HG03442 (cell line): ENCODE results near the gene ATP8B1.
"Not testable (repeated sequence)": the region's sequence is repeated elsewhere in the genome, so short reads cannot be mapped to it uniquely, and the experiment has no call there.

Experiments used
- ATAC-seq: cut with Tn5 transposase; IDR thresholded peaks from one replicate; pipeline ENCODE4 v1.9.1; 2021; ENCODE audit warnings: mild to moderate bottlenecking, moderate library complexity; ENCODE audit not compliant: unreplicated experiment

ATP8B1 gene

DNA sequence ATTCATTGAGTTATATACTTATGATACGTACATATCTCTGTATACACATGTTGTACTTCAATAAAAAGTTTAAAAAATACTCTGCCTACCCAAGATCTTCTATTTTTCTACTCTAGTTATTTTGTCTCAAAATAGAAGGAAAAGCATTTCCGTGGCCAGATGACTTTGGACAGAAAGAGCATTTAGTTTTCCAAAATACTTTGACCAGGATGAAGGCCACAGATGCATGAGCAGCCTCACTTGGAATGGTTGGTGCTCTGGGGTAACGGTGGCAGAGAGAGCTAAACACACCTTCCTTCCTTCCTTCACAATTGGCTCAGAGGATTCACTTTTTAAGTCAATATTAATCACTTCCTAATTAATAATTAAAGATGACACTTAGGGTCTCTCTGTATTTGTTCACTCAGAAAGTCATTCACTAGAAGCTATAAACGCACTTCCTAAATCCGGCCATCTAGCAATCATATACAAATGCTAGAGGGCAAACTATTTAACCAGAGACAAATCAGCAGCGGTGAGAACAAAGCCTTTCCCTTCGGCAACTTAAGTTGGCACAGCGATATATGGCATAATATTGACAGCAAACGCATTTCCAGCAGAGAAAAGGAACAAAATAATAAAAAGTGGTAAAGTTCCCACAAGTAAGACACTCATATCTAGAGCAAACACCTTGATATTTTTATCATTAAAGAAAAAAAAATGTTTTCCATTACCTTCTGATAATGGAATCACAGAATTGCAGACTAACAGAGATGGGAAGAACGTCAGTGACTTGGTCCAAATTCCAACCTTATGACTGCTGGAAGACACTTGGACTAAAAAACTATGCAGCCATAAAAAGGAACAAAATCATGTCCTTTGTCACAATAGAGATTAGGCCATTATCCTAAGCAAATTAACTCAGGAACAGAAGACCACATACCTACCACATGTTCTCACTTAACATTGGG, 125.6 kb downstream of the ATP8B1 start:
- no peak for ATAC-seq

DNA sequence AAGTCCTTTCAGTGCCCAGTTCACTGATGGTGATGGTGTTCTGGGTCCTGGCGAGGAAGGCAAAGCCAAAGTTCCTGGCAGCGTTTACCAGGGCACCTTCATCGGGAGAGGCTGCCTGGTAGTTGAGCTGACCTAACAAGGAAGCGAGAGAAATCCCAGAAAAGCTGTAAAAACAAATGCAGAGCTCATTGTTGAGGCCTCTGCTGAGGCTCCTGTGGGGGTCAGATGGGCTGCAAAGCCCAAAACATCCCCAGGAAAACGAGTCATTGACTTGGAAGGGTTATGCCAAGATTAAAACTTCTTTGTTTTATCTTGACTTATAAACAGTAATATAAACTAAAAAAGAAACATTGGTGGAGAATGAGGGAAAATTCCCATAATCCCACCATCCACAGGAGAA, 128.2 kb downstream of the ATP8B1 start:
- no peak for ATAC-seq

DNA sequence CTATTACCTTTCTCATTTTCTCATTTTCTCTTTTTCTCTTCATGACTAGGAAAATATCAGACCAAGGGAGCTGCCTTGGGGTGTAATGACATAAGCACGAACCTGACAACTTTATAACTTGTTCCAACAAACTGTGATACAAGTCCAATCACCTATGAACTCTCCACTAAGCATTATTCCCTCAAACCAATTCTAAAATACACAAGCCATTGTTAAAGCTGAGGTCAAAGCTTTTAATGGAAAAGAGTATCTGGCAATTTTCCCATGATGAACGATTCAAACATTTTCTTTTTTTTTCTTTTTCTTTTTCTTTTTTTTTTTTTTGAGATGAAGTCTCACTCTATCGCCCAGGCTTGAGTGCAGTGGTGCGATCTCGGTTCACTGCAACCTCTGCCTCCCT, 133.1 kb downstream of the ATP8B1 start:
- ATAC-seq, result no peak

DNA sequence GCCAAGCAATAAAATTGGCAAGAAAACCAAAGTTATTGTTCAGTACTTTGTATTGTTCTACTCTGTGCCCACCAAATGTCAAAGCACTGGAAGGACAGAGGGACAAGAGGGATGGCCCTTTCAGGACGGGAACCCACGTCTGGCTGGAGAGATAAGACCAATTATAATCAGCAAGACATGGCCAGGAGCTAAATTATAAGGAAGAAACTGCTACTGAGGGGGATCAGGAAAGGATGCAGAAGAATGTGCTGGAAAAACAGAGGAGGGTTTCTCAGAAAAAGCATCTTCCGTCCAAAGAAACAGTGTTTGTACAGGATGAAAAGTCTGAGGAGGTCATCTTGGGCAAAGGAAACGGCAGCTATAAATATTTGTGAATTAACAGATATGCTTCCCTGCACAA, 135.1 kb downstream of the ATP8B1 start:
- no peak for ATAC-seq

DNA sequence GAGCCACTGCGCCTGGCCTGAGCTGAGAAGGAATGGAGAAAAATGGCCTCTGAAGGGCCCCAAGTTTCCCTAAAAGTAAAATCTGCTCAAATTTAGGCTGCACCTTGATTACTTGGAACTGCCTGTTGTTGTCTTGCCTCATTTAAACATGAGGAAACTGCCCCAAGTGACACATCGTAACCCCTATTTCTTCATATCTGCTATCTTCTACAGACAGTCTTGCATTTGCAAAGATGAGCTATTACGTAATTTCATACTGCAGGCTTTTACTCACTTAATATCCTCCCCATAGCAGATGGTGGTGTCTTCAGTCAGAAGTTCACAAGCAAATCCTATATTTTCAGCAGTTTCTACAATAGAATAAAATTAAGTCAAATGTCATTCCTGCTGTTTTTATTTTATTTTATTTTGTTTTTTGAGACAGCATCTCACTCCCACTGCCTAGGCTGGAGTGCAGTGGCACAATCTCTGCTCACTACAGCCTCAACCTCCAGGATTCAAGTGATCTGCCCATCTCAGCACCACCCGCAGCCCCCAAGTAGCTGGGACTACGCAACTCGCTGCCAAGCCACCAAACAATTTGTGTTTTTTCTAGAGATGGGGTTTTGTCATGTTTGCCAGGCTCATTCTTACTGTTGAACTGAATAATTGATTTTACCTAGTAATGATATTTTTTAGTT, 136.2 kb downstream of the ATP8B1 start:
- no peak for ATAC-seq

DNA sequence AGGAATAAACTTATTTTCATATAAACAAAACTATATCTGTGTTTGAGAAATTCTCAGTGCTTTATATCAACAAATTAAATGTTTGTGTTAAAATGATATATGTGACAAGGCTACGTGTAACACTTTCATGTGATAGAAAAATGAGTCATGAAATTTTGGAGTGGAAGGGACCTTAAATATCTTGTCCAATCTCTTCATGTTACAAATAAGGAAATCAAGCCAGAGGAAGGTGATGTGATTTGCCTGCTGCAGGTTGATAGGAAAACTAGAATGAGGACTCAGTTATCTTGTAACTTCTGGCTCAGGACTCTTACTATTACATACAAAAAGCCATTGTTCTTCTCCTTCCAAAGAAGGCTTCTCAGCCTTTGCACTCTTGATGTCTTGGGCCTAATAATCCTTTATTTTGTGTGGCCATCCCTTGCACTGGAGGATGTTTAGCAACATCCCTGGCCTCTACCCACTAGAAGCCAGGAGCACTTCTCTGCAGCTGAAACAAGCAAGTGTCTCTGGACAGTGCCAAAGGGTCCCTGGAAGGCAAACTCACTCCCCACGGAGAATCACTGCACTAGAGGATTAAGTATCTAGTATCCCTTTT, 138.4 kb downstream of the ATP8B1 start:
- ATAC-seq, result no peak

DNA sequence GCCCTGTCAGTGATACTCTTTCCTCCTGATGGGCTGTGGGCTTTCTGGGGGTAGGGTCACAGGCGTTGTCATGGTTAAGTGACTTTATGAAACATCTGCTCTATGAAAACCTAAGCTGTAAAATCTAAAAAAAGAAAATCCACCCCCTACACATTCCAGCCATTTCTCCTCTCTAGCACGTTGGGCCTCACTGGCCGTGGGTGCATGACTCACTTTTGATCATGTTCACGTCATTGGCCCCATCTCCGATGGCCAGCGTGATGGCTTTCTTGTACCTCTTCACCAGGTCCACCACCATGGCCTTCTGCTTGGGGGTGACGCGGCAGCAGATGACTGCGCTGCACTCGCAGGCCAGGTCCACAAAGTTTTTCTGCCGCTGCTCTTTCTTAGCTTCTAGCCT, 142.2 kb downstream of the ATP8B1 start:
- no peak for ATAC-seq

DNA sequence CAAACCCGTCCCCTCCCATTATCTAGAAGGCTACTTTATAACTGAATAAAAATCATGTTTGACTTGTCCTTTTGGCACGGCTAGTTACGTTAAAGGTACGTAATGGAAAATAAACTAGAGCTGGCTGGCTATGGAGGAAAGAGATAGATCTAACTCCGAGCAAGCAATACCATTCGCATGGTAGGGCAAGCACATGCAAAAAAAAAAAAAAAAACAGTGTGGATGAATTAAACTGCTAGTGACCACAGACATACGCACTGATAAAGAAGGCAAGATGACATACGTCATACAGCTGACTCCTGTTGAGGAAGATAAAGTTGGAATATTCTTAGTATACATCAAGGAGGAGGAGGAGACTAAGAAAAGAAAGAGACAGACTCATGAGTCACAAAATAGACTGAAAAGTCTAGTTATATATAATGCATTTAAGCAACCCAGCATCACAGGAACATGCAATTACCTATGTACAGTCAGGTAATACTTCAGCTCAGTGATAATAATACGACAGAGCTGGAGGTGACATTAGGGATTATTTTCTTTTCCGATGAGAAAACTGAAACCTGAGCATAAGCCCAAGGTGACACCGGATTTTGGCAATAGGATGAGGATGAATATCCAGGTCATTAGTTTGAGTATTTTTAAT, 143.5 kb downstream of the ATP8B1 start:
- ATAC-seq, result no peak

DNA sequence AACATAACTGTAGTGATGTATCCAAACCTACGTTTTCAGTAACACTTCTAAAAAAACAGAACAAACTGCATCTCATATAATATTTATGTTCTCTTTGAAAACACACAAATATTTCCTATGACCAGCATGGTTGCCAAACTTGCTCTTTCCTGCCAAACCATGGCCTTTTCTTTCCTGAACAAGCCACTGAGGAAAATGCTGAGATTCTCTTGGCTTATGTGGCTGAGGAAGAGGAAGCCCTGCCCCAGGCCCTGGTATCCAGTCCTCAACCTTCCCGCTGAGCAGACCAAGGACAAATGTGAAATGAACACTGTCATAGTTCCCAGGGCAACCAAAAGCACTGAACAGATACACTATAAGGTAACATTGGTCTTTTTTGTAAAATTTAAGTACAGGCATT, 145.6 kb downstream of the ATP8B1 start:
- ATAC-seq, result no peak

DNA sequence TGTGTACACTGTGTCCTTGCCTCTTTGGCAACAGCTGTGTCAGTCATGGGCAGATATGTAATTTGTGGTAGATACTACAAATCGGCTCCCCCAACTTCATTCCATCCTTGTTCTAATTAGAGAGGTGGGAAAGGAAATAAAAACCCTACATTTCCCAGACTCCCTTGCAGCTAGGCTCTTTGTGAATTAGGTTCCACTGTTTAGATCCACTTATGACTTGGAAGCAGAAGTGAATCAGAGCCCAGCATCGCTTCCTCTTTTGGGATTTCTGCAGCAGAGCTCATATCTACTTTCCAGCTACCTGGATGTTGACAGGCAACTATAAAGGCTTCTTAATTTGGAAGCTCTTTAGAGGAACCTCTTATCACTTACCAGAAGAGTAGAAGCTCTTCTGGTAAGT, 147.4 kb downstream of the ATP8B1 start:
- ATAC-seq, result no peak

DNA sequence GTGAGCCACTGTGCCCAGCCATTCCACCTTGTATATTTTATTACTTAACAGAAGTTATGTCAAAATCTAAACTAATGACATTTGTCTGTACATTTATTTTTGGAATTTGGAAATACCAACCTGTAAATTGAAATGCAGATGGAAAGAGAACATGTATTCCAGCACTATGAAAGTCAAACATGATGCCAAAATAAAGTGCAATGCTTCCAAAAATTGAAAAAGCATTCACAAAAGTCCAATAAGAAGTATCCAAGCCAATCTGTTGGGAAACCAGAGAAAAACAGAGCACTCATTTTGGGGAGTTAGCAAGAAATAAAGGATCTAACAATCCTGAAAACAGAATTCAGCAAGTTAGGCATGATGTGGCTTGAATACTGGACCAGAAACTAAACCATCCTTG, 151.2 kb downstream of the ATP8B1 start:
- ATAC-seq, result no peak

DNA sequence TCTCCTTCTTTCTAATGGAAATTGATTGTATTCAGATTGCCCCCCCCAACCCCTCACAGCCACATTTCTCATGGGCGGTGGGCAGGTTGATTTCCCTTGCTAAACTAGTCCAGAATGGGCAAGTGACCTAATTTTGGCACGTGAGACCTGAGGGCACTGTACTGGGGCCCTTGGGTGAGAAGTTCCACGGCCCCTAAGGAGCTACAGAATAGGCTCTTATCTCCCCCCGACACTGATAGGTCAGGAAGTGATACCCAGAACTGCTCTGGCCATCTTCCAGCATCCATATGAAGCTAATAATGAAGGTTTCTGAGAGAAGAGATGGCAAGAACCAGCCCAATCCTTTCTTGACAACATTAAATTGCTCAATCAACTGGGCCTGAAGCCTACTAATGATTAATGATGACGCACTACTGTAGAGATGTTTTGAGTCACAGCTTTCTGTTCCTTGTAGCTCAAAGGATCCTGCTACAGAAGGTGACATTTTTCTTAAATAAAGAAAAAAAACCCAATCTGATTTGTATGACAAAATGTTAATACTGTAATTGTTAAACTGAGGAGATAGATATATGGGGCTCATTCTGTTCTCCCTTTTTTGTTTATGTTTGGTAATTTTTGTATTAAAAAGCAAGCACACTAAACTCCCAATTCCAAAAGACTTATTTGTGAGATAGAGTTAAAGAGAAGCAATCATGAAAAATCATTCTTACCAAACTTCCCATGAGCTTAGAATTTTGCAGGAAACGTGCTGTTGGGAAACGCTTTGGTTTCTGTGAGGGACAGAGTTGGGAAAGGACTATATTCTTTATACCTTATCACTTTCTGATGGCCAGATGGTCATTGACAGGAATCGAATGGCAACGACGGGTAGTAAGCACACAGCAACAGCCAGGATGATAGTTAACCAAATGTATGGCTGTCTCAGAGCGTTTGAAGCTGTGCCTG, 153.3 kb downstream of the ATP8B1 start:
- peak; percentile 94 for ATAC-seq

DNA sequence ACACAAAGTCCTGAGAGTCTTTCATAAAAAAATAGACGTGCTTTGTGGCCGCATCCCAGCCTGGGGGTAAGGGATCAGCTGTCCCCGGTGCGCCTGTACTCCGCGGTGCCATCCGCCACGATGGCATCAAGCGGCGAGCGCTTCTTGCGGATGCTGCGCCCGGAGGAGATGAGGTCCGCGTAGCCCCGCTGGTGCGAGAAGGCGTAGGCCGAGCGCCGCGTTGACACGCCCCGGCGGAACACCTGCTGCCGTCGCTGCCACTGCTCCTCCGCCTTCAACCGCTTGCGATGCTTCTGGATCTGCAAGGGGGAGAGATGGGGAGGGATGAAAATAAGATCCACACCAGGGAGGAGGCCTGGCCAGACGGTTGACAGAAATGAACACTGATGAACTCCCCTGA, 154.7 kb downstream of the ATP8B1 start:
- ATAC-seq, result no peak

DNA sequence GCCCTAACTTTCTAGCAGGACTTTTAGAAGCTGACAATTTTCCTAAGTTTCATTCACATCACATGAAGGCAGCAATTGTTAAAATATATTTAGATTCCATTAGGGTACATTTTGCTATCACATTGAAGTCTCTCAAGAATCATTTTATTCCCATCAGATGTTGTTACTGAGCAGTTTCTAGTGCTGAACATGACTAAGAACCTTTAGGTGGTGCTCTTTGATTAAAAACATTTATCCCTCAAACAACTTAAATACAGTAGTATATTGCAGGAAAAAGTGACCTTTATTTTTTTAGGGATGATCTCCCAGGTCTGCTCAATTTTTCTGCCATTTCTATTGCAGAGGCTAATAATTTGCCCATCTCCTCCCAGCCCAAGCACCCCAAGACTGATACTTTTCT, 158.6 kb downstream of the ATP8B1 start:
- ATAC-seq, result no peak

DNA sequence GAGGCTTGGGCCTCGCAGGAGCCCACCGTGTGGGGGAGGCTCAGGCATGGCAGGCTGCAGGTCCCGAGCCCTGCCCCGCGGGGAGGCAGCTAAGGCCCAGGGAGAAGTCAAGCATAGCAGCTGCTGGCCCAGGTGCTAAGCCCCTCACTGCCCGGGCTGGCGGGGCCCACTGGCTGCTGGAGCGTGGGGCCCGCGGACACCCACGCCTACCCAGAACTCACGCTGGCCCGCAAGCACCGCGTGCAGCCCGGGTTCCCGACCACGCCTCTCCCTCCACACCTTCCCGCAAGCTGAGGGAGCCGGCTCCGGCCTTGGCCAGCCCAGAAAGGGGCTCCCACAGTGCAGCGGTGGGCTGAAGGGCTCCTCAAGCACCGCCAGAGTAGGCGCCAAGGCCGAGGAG, 159.4 kb downstream of the ATP8B1 start:
- ATAC-seq, result not testable (repeated sequence)

DNA sequence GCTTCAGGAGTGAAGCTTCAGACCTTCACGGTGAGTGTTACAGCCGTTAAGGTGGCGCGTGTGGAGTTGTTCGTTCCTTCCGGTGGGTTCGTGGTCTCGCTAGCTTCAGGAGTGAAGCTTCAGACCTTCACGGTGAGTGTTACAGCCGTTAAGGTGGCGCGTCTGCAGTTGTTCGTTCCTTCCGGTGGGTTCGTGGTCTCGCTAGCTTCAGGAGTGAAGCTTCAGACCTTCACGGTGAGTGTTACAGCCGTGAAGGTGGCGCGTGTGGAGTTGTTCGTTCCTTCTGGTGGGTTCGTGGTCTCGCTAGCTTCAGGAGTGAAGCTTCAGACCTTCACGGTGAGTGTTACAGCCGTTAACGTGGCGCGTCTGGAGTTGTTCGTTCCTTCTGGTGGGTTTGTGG, 160.7 kb downstream of the ATP8B1 start:
- ATAC-seq, result not testable (repeated sequence)

DNA sequence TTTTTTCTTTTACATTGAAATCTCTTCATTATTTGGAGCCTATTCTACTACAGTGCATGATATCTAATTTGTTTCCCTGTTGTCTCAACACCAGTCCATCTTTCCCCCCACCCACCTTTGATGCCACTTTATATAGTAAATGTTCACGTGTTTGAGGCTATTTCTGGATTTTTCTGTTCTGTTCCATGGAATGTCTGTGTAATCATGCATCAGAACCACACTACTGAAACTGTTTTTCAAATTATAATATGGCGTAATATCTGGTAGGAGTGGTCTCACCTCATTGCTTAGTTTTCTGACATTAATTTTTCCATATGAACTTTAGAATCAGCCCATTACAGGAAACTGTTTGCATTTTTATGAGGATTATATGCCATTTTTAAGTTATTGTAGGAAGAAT, 162.4 kb downstream of the ATP8B1 start:
- no peak for ATAC-seq

DNA sequence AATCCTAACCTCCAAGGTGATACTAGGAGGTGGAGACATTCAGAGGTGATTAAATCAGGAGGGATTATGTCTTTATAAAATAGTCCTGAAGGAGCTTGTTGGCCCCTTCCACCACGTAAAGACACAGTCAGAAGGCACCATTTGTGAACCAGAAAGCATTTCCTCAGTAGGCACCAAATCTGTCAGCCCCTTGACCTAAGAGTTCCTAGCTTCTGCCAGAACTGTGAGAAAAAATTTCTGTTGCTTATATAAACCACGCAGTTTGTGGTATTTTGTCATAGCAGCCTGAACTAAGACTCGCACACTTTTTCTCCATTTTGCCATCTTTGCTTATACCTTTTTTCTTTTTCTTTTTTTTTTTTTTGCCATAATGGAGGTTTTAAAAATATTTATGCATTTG, 162.9 kb downstream of the ATP8B1 start:
- no peak for ATAC-seq

DNA sequence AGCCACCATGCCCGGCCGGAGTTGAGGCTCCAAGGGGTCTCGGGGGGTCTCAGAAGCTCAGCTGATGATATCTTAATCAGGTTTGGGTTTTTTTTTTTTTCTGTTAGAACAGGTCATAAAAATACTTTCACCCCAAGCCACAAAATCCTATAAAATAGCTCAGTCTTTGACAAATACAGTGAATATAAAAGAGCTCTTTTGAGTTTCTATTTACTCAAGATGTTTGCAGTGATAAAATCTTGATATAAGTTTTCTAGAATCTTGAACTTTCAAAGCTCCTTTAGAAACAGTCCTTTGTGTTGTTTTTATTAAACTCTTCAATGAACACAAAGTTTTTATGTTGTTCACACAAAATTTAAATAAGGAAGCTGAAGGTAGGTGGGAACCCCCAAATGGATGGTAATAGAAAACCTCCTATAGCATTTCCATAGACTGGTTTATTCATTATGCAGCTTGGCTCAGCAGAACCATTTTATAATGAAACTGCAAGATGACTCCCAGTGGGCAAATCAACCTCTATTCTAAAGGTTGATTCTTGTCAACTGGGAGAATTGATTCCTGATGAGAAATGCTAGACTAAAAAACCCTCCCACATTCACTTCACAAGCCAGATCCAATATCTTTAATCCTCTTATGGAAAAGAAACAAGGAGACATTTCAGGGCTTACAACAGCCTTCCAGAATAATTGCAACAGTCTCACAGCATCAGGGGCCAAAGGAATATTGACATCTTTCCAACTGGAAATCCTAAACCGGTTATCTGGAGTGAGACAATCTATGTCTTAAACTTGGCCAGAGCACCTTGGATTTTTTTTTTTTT, 167.9 kb downstream of the ATP8B1 start:
- ATAC-seq, result no peak
